HepG2 (cell line): ENCODE measurements around the gene CSTF1. TPM values are rescaled to one million over a fixed set of nuclear protein-coding genes. Genes with fewer than 3 reads are reported as not detected.

ENCODE experiments used
- ARID3A ChIP-seq: IDR thresholded peaks from 2 replicates; pipeline ENCODE4 v1.6.1; 2012; ENCODE audit warnings: low read depth, low read length, improper control_type of control experiment
- ATF1 ChIP-seq: IDR thresholded peaks from 2 replicates; pipeline ENCODE4 v1.6.1; 2016; ENCODE audit warnings: mild to moderate bottlenecking, control low read depth
- CREB1 ChIP-seq, 2 experiments: fragments of 450-650 bp in 1 of 2; IDR thresholded peaks; 2 replicates each; pipeline ENCODE4 v1.6.1; 2016 to 2017; ENCODE audit warnings: control low read depth in 1 of 2, mild to moderate bottlenecking in 1 of 2, missing compliant biosample characterization in 1 of 2, missing genetic modification characterization in 1 of 2
- FOXK1 ChIP-seq: sonication (generic); formaldehyde crosslinking; IDR thresholded peaks from 2 replicates; pipeline ENCODE4 v1.4.0; 2020; ENCODE audit warnings: low read depth, missing genetic modification reagents, borderline replicate concordance
- IRF2 ChIP-seq: IDR thresholded peaks from 2 replicates; pipeline ENCODE4 v1.6.1; 2018; ENCODE audit warnings: missing genetic modification reagents, missing compliant biosample characterization
- MEIS2 ChIP-seq: sonication (generic); formaldehyde crosslinking; IDR thresholded peaks from 2 replicates; pipeline ENCODE4 v1.9.0; 2021; ENCODE audit warnings: mild to moderate bottlenecking, missing genetic modification reagents
- PAX8 ChIP-seq: sonication (generic); formaldehyde crosslinking; IDR thresholded peaks from 2 replicates; pipeline ENCODE4 v1.8.0; 2022; ENCODE audit warnings: mild to moderate bottlenecking, missing genetic modification reagents, borderline replicate concordance
- PBX2 ChIP-seq: IDR thresholded peaks from 2 replicates; pipeline ENCODE4 v1.6.1; 2016; ENCODE audit warnings: control low read depth
- POLR2AphosphoS5 ChIP-seq: IDR thresholded peaks from 2 replicates; pipeline ENCODE4 v1.6.1; 2012; ENCODE audit warnings: low read depth, low read length
- PRMT3 ChIP-seq: sonication (generic); formaldehyde crosslinking; IDR thresholded peaks from 2 replicates; pipeline ENCODE4 v1.8.1; 2022; ENCODE audit warnings: low read depth, mild to moderate bottlenecking, moderate library complexity, missing genetic modification reagents, borderline replicate concordance
- SUZ12 ChIP-seq: fragments of 150-350 bp; IDR thresholded peaks from 2 replicates; pipeline ENCODE4 v1.6.1; 2014; ENCODE audit warnings: low read depth, low read length
- TFAP4 ChIP-seq: sonication (generic); IDR thresholded peaks from 2 replicates; pipeline ENCODE4 v1.6.1; 2016; ENCODE audit warnings: low read depth, borderline replicate concordance
- ZFP37 ChIP-seq: sonication (generic); formaldehyde crosslinking; IDR thresholded peaks from 2 replicates; pipeline ENCODE4 v1.4.0; 2020; ENCODE audit warnings: missing genetic modification reagents, borderline replicate concordance
- ZNF33A ChIP-seq: sonication (generic); formaldehyde crosslinking; IDR thresholded peaks from 2 replicates; pipeline ENCODE4 v1.5.1; 2020; ENCODE audit warnings: missing genetic modification reagents, mild to moderate bottlenecking, moderate library complexity, borderline replicate concordance
- ZNF34 ChIP-seq: sonication (generic); formaldehyde crosslinking; IDR thresholded peaks from 2 replicates; pipeline ENCODE4 v1.4.0; 2020; ENCODE audit warnings: mild to moderate bottlenecking, missing genetic modification reagents, borderline replicate concordance
- ZSCAN22 ChIP-seq: sonication (generic); formaldehyde crosslinking; IDR thresholded peaks from 2 replicates; pipeline ENCODE4 v1.4.0; 2020; ENCODE audit warnings: mild to moderate bottlenecking, missing genetic modification reagents
- ZSCAN31 ChIP-seq: sonication (generic); formaldehyde crosslinking; IDR thresholded peaks from 2 replicates; pipeline ENCODE4 v1.5.0; 2020; ENCODE audit warnings: low read depth, mild to moderate bottlenecking, missing genetic modification reagents
- ZUFSP ChIP-seq: sonication (generic); formaldehyde crosslinking; IDR thresholded peaks from 2 replicates; pipeline ENCODE4 v1.9.0; 2021; ENCODE audit warnings: missing genetic modification reagents, mild to moderate bottlenecking, borderline replicate concordance
- polyA plus RNA-seq, 8 experiments: library from polyadenylated mRNA; depleted of rRNA in 3 of 8; stranded (reverse) in 7 of 8; unstranded in 1 of 8; fragments of >200 nt; fragmentation: Illumina TruSeq in 4 of 8; extraction: Trizol in 4 of 8; gene quantifications; 2 replicates each; pipeline versions ENCODE4 v1.2.1 to v1.2.3, GENCODE V29; 2011 to 2016; ENCODE audit warnings: low read depth in 4 of 8, missing spikeins in 1 of 8, mixed read lengths in 1 of 8; ENCODE audit not compliant: insufficient read depth in 1 of 8
- total RNA-seq, 5 experiments: library from RNA; depleted of rRNA; stranded (reverse); fragments of >200 nt; fragmentation: Illumina TruSeq; extraction: Trizol; gene quantifications; 2 replicates each; pipeline ENCODE4 v1.2.3, GENCODE V29; 2016; ENCODE audit warnings: low read depth in 1 of 5
- TF ChIP-seq, protein P1 (sequence below): sonication (generic); formaldehyde crosslinking; IDR thresholded peaks from 2 replicates; pipeline ENCODE4 v1.4.0; 2020; ENCODE audit warnings: missing genetic modification reagents, borderline replicate concordance

The CSTF1 gene
- total and polyA plus RNA-seq, 2 of the 13 experiments (the other 11 are each of a cell fraction or from before 2014, with no cell fraction given) = 70.9 to 100 TPM

- peak; percentile 85; the same call in 1 of the 2 replicates for TF ChIP-seq ZSCAN22 (CRISPR knock-in tag)
- peak; percentile 82 for TF ChIP-seq POLR2AphosphoS5
- TF ChIP-seq ZFP37 (CRISPR knock-in tag) = no peak; the same call in 1 of the 2 replicates
- peak; percentile 91 for TF ChIP-seq ARID3A
- 0 out of 2 replicates have a peak, but pooled peaks have one; percentile 53 for TF ChIP-seq PAX8
- no peak for TF ChIP-seq PRMT3
- TF ChIP-seq FOXK1 (CRISPR knock-in tag) = peak; percentile 97; the same call in 1 of the 2 replicates
- peak; percentile 97 for TF ChIP-seq CREB1 (IDR thresholded peaks at IDR 0.05)
- peak; percentile 99 for TF ChIP-seq CREB1 (CRISPR knock-in tag; IDR thresholded peaks at IDR 0.05)
- peak; percentile 36; the same call in 1 of the 2 replicates for TF ChIP-seq PBX2 (CRISPR knock-in tag)
- TF ChIP-seq ZNF34 (CRISPR knock-in tag) = peak; percentile 62; the same call in 1 of the 2 replicates
- no peak for TF ChIP-seq SUZ12
- peak; percentile 75 for TF ChIP-seq TFAP4
- TF ChIP-seq ZNF33A (CRISPR knock-in tag) = no peak
- TF ChIP-seq ZUFSP (CRISPR knock-in tag) = no peak
- peak; percentile 99 for TF ChIP-seq IRF2
- TF ChIP-seq MEIS2 (CRISPR knock-in tag) = peak; percentile 99
- TF ChIP-seq, protein P1, sequence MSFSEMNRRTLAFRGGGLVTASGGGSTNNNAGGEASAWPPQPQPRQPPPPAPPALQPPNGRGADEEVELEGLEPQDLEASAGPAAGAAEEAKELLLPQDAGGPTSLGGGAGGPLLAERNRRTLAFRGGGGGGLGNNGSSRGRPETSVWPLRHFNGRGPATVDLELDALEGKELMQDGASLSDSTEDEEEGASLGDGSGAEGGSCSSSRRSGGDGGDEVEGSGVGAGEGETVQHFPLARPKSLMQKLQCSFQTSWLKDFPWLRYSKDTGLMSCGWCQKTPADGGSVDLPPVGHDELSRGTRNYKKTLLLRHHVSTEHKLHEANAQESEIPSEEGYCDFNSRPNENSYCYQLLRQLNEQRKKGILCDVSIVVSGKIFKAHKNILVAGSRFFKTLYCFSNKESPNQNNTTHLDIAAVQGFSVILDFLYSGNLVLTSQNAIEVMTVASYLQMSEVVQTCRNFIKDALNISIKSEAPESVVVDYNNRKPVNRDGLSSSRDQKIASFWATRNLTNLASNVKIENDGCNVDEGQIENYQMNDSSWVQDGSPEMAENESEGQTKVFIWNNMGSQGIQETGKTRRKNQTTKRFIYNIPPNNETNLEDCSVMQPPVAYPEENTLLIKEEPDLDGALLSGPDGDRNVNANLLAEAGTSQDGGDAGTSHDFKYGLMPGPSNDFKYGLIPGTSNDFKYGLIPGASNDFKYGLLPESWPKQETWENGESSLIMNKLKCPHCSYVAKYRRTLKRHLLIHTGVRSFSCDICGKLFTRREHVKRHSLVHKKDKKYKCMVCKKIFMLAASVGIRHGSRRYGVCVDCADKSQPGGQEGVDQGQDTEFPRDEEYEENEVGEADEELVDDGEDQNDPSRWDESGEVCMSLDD (CRISPR knock-in tag) = peak; percentile 78
- peak; percentile 89 for TF ChIP-seq ZSCAN31
- TF ChIP-seq ATF1 (CRISPR knock-in tag) = peak; percentile 98
These were observed at the start of gene CSTF1, which contains the start of gene AURKA (continued) for GRCh38 chr20:56392132-56392880.
